GM12878 (cell line): Measurements from ENCODE around the gene JMY.

ENCODE experiments used
- BACH1 ChIP-seq: fragments of 450-650 bp; IDR thresholded peaks from 2 replicates; pipeline ENCODE4 v1.6.1; 2017; ENCODE audit warnings: mild to moderate bottlenecking, borderline replicate concordance
- BRCA1 ChIP-seq: IDR thresholded peaks from 2 replicates; pipeline ENCODE4 v1.6.1; 2011; ENCODE audit warnings: low read depth, low read length, improper control_type of control experiment
- CHD1 ChIP-seq: IDR thresholded peaks from 2 replicates; pipeline ENCODE4 v1.6.1; 2012; ENCODE audit warnings: low read depth, low read length, improper control_type of control experiment
- EZH2 ChIP-seq: IDR thresholded peaks from 2 replicates; pipeline ENCODE4 v1.6.1; 2012; ENCODE audit warnings: low read depth, mild to moderate bottlenecking, control low read depth, inconsistent platforms, low read length, borderline replicate concordance; ENCODE audit not compliant: control insufficient read depth
- HDGF ChIP-seq: fragments of 450-650 bp; IDR thresholded peaks from 2 replicates; pipeline ENCODE4 v1.6.1; 2016; ENCODE audit warnings: antibody characterized with exemption
- SP1 ChIP-seq: IDR thresholded peaks from one replicate; pipeline ENCODE4 v1.6.1; 2011; ENCODE audit warnings: low read depth, low read length
- TAF1 ChIP-seq: IDR thresholded peaks from 2 replicates; pipeline ENCODE4 v1.6.1; 2011; ENCODE audit warnings: mild to moderate bottlenecking, low read depth, low read length, borderline replicate concordance
- YBX1 ChIP-seq: fragments of 450-650 bp; IDR thresholded peaks from 2 replicates; pipeline ENCODE4 v1.6.1; 2016; ENCODE audit warnings: antibody characterized with exemption
- ZNF274 ChIP-seq: IDR thresholded peaks from one replicate; pipeline ENCODE4 v1.8.0; 2011; ENCODE audit not compliant: insufficient read length, insufficient read depth
- TF ChIP-seq, protein P1 (sequence below), 3 experiments: IDR thresholded peaks in 2 of 3; conservative IDR thresholded peaks in 1 of 3; 2 replicates each; pipeline ENCODE4 v1.5.1; 2011; ENCODE audit warnings: low read depth in 3 of 3, low read length in 3 of 3, mild to moderate bottlenecking in 3 of 3, control low read depth in 2 of 3, moderate library complexity in 2 of 3, inconsistent platforms in 1 of 3, mixed read lengths in 1 of 3; ENCODE audit not compliant: control insufficient read depth in 2 of 3, insufficient read depth in 1 of 3; ENCODE audit errors: extremely low read depth in 1 of 3
- TF ChIP-seq, protein P2 (sequence below): IDR thresholded peaks from 2 replicates; pipeline ENCODE4 v1.6.1; 2012; ENCODE audit warnings: low read depth, low read length, improper control_type of control experiment
- TF ChIP-seq, protein P3 (sequence below): IDR thresholded peaks from 2 replicates; pipeline ENCODE4 v1.6.1; 2012; ENCODE audit warnings: mild to moderate bottlenecking, low read depth, low read length

DNA sequence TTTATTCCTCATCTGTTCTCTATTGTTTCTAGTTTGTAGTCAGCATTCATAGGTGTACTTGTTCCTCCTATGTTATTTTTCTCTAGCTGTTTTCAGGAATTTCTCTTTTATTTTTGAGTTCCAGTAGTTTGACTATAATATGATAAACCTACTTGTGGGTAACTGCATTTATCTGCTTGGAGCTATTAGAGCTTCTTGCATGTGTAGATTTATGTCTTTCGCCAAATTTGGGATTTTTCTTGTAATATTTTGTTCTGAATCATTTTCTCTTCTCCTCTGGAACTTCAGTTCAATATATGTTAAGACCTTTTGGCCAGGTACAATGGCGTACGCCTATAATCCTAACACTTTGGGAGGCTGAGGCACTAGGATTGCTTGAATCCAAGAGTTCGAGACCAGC lies 37.4 kb downstream of the JMY start:
- TF ChIP-seq YBX1, result no peak
- TF ChIP-seq CHD1, result no peak
- no peak for TF ChIP-seq BACH1
- no peak for TF ChIP-seq HDGF
- TF ChIP-seq EZH2, result no peak
- TF ChIP-seq, protein P1, sequence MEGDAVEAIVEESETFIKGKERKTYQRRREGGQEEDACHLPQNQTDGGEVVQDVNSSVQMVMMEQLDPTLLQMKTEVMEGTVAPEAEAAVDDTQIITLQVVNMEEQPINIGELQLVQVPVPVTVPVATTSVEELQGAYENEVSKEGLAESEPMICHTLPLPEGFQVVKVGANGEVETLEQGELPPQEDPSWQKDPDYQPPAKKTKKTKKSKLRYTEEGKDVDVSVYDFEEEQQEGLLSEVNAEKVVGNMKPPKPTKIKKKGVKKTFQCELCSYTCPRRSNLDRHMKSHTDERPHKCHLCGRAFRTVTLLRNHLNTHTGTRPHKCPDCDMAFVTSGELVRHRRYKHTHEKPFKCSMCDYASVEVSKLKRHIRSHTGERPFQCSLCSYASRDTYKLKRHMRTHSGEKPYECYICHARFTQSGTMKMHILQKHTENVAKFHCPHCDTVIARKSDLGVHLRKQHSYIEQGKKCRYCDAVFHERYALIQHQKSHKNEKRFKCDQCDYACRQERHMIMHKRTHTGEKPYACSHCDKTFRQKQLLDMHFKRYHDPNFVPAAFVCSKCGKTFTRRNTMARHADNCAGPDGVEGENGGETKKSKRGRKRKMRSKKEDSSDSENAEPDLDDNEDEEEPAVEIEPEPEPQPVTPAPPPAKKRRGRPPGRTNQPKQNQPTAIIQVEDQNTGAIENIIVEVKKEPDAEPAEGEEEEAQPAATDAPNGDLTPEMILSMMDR (IDR thresholded peaks at IDR 0.05 in 2 of 3, conservative IDR thresholded peaks at IDR 0.05 in 1 of 3; ENCODE audit: control insufficient read depth in 2 of 3, extremely low read depth in 1 of 3, insufficient read depth in 1 of 3, low read depth in 3 of 3, low read length in 3 of 3), result no peak
- TF ChIP-seq, protein P2, sequence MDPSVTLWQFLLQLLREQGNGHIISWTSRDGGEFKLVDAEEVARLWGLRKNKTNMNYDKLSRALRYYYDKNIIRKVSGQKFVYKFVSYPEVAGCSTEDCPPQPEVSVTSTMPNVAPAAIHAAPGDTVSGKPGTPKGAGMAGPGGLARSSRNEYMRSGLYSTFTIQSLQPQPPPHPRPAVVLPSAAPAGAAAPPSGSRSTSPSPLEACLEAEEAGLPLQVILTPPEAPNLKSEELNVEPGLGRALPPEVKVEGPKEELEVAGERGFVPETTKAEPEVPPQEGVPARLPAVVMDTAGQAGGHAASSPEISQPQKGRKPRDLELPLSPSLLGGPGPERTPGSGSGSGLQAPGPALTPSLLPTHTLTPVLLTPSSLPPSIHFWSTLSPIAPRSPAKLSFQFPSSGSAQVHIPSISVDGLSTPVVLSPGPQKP, result no peak
- TF ChIP-seq ZNF274, result no peak
- TF ChIP-seq TAF1, result no peak
- TF ChIP-seq, protein P3, sequence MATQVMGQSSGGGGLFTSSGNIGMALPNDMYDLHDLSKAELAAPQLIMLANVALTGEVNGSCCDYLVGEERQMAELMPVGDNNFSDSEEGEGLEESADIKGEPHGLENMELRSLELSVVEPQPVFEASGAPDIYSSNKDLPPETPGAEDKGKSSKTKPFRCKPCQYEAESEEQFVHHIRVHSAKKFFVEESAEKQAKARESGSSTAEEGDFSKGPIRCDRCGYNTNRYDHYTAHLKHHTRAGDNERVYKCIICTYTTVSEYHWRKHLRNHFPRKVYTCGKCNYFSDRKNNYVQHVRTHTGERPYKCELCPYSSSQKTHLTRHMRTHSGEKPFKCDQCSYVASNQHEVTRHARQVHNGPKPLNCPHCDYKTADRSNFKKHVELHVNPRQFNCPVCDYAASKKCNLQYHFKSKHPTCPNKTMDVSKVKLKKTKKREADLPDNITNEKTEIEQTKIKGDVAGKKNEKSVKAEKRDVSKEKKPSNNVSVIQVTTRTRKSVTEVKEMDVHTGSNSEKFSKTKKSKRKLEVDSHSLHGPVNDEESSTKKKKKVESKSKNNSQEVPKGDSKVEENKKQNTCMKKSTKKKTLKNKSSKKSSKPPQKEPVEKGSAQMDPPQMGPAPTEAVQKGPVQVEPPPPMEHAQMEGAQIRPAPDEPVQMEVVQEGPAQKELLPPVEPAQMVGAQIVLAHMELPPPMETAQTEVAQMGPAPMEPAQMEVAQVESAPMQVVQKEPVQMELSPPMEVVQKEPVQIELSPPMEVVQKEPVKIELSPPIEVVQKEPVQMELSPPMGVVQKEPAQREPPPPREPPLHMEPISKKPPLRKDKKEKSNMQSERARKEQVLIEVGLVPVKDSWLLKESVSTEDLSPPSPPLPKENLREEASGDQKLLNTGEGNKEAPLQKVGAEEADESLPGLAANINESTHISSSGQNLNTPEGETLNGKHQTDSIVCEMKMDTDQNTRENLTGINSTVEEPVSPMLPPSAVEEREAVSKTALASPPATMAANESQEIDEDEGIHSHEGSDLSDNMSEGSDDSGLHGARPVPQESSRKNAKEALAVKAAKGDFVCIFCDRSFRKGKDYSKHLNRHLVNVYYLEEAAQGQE, result no peak
- no peak for TF ChIP-seq SP1
- no peak for TF ChIP-seq BRCA1
